Spleen (tissue), 11 donors: ENCODE data around the gene INTS1. TPM values are rescaled to one million over a fixed set of nuclear protein-coding genes. Genes with fewer than 3 reads are reported as not detected.

ENCODE experiments used
- DNase-seq: peaks from one replicate; pipeline ENCODE4 v3.0.0-alpha.2; 2020
- H3K27ac ChIP-seq, 8 donors: fragments of 200-600 bp; sonication (generic) in 7 of 8; 1 replicate in 4 of 8; 2 replicates in 4 of 8; pipeline versions ENCODE4 v1.5.0 to v1.8.0; 2016 to 2021; ENCODE audit warnings: inconsistent platforms in 4 of 8, mild to moderate bottlenecking in 4 of 8, moderate library complexity in 1 of 8
- H3K27me3 ChIP-seq, 7 donors: fragments of 200-600 bp; sonication (generic) in 6 of 7; replicated peaks in 1 of 7; 1 replicate in 4 of 7; 2 replicates in 3 of 7; pipeline versions ENCODE4 v1.5.0 to v1.8.0; 2016 to 2021; ENCODE audit warnings: inconsistent platforms in 3 of 7, mild to moderate bottlenecking in 1 of 7
- H3K36me3 ChIP-seq, 6 donors: fragments of 200-600 bp; sonication (generic) in 5 of 6; 1 replicate in 4 of 6; 2 replicates in 2 of 6; pipeline versions ENCODE4 v1.5.0 to v1.8.0; 2016 to 2021; ENCODE audit warnings: inconsistent platforms in 2 of 6
- H3K4me1 ChIP-seq, 6 donors: fragments of 200-600 bp; sonication (generic) in 5 of 6; 1 replicate in 3 of 6; 2 replicates in 3 of 6; pipeline versions ENCODE4 v1.5.0 to v1.8.0; 2016 to 2021; ENCODE audit warnings: inconsistent platforms in 3 of 6
- H3K4me3 ChIP-seq, 8 donors: fragments of 200-600 bp; sonication (generic) in 7 of 8; 1 replicate in 4 of 8; 2 replicates in 4 of 8; pipeline versions ENCODE4 v1.5.0 to v1.8.0; 2016 to 2021; ENCODE audit warnings: inconsistent platforms in 4 of 8, mild to moderate bottlenecking in 4 of 8, moderate library complexity in 2 of 8
- H3K9me3 ChIP-seq, 8 donors: fragments of 200-600 bp; sonication (generic) in 7 of 8; 1 replicate in 4 of 8; 2 replicates in 4 of 8; pipeline versions ENCODE4 v1.5.0 to v1.8.0; 2016 to 2021; ENCODE audit warnings: inconsistent platforms in 4 of 8
- CTCF ChIP-seq, 11 experiments: fragments of 200-600 bp in 7 of 11; fragments of 450-650 bp in 4 of 11; sonication (generic) in 4 of 11; IDR thresholded peaks in 8 of 11; conservative IDR thresholded peaks in 3 of 11; 1 replicate in 7 of 11; 2 replicates in 4 of 11; pipeline versions ENCODE4 v1.4.0 to v1.8.0; 2016 to 2021; ENCODE audit warnings: antibody characterized with exemption in 11 of 11, inconsistent platforms in 4 of 11, mild to moderate bottlenecking in 1 of 11
- POLR2A ChIP-seq, 3 donors: fragments of 450-650 bp; IDR thresholded peaks; one replicate each; pipeline ENCODE4 v1.5.1; 2017; ENCODE audit warnings: antibody characterized with exemption in 3 of 3, mild to moderate bottlenecking in 1 of 3
- POLR2AphosphoS5 ChIP-seq, 3 donors: sonication (generic); formaldehyde crosslinking; IDR thresholded peaks; one replicate each; pipeline ENCODE4 v1.5.1; 2017; ENCODE audit warnings: antibody characterized with exemption in 3 of 3
- WGBS, 5 donors: extraction: QIAGEN DNeasy Blood & Tissue Kit in 3 of 5; methylation state at CpG; one replicate each; pipeline versions ENCODE4 v1.1.5 to v1.1.7; 2013 to 2018; 5-methylcytosine and 5-hydroxymethylcytosine counted together
- intact Hi-C: fragments of 100-400 bp; cut with DNase I; formaldehyde crosslinking; loops from one replicate; pipeline ENCODE4 v1.15.0; 2023; ENCODE audit warnings: low total_unique reads
- polyA plus RNA-seq, 3 donors: library from polyadenylated mRNA; stranded (reverse); fragments of 200-250 nt; gene quantifications; one replicate each; pipeline ENCODE4 v1.2.1, GENCODE V29; 2013
- total RNA-seq, 7 donors: library from RNA; depleted of rRNA in 3 of 7; stranded (reverse); fragments of >200 nt in 3 of 7; fragmentation: NEBNext Ultra II Directional in 4 of 7; extraction: Animal tissue kit (Norgen Biotek cat#: 25700) in 4 of 7; gene quantifications; one replicate each; pipeline versions ENCODE4 v1.1.0 to v1.2.1, GENCODE V29; 2016 to 2021
- donor health status: healthy with polysubstance abuse.
- donor health status: DM: no; HTN: no; CAD: no; lungs with moderate emphysema.
- donor health status: DM: no; HTN: no; CAD: no.
- donor health status: Bipolar disorder and iron deficiency.
- donor health status: healthy.
- donor health status: DM: no; HTN: no; CAD: no.
- donor health status: DM: yes; HTN: yes; CAD: no.

Gene INTS1
- total and polyA plus RNA-seq, 10 donors = 47.3 to 126 (median 79.7) TPM

GRCh38 chr7:1459512-1459892 is 44.7 kb downstream of the INTS1 start:
- intact Hi-C loops = no loop called here
- H3K4me1 ChIP-seq = peaks cover 28 to 88% (median 73%) of the 10 kb centered on the region in 6 donors
- 0 to 2% (median 0%) methylated on average over 3 to 35 of the region's 35 CpGs for WGBS, 5 donors
- TF ChIP-seq POLR2AphosphoS5 (IDR thresholded peaks at IDR 0.05) (no peak), CTCF (IDR thresholded peaks at IDR 0.05 in 8 of 11, conservative IDR thresholded peaks at IDR 0.05 in 3 of 11) (peak in 1 of 11 experiments; percentile 24)
- peak overlapping the region; percentile 78 to 98 (median 86) for H3K4me3 ChIP-seq
- H3K27me3 ChIP-seq = no peaks in the 10 kb centered on the region
- peak overlapping the region in 7 of 8 donors; percentile 63 to 88 (median 85) for H3K27ac ChIP-seq
- no peaks in the 10 kb centered on the region for H3K36me3 ChIP-seq
- DNase-seq = peak; percentile 100
- H3K9me3 ChIP-seq = no peaks in the 10 kb centered on the region

- no peaks in the 10 kb centered on the region for H3K9me3 ChIP-seq
- peaks cover 28 to 94% (median 76%) of the 10 kb centered on the region in 6 donors for H3K4me1 ChIP-seq
- intact Hi-C loops = no loop called here
- H3K36me3 ChIP-seq = no peaks in the 10 kb centered on the region
- no peaks in the 10 kb centered on the region for H3K27me3 ChIP-seq
- TF ChIP-seq CTCF (IDR thresholded peaks at IDR 0.05 in 8 of 11, conservative IDR thresholded peaks at IDR 0.05 in 3 of 11) (no peak), POLR2AphosphoS5 (IDR thresholded peaks at IDR 0.05) (peak; percentile 93 to 96 (median 93)), POLR2A (IDR thresholded peaks at IDR 0.05) (peak in 2 of 3 donors; percentile 52 to 94)
- peak within 1 kb of the TSS; percentile 71 to 88 (median 84) for H3K27ac ChIP-seq
- peak; percentile 92 for DNase-seq
- 2 to 10% (median 3%) methylated on average over 11 to 69 of the region's 69 CpGs for WGBS, 5 donors
- H3K4me3 ChIP-seq = peak within 1 kb of the TSS; percentile 78 to 98 (median 86)
Observed at GRCh38 chr7:1458683-1459511, 45.3 kb downstream of the INTS1 start, which contains the start of gene MICALL2. Gene MICALL2 (minus strand): TSS chr7:1459470. CDS start chr7:1459326, 144 bp downstream.

- H3K36me3 ChIP-seq = no peaks in the 10 kb centered on the region
- WGBS, 5 donors = 21 to 53% (median 38%) methylated on average over 9 to 23 of the region's 23 CpGs
- peak overlapping the region; percentile 67 to 88 (median 84) for H3K27ac ChIP-seq
- intact Hi-C loops = no loop called here
- DNase-seq = no peak
- H3K27me3 ChIP-seq = no peaks in the 10 kb centered on the region
- TF ChIP-seq POLR2A (IDR thresholded peaks at IDR 0.05) (no peak), POLR2AphosphoS5 (IDR thresholded peaks at IDR 0.05) (peak in 1 of 3 donors; percentile 35)
- peak overlapping the region; percentile 78 to 98 (median 86) for H3K4me3 ChIP-seq
- peaks cover 28 to 96% (median 82%) of the 10 kb centered on the region in 6 donors for H3K4me1 ChIP-seq
- H3K9me3 ChIP-seq = no peaks in the 10 kb centered on the region
Observed at GRCh38 chr7:1457949-1458682, 46.1 kb downstream of the INTS1 start.

GRCh38 chr7:1457059-1457948 is 46.9 kb downstream of the INTS1 start:
- Histone ChIP-seq H3K36me3 (no peaks in the 10 kb centered on the region), H3K27ac (peak overlapping the region in 5 of 8 donors; percentile 84 to 88 (median 86)), H3K4me3 (peak overlapping the region; percentile 78 to 98 (median 86)), H3K4me1 (peaks cover 26 to 96% (median 82%) of the 10 kb centered on the region in 6 donors), H3K27me3 (no peaks in the 10 kb centered on the region), H3K9me3 (no peaks in the 10 kb centered on the region)
- no peak for TF ChIP-seq POLR2A (IDR thresholded peaks at IDR 0.05)
- TF ChIP-seq CTCF (IDR thresholded peaks at IDR 0.05 in 8 of 11, conservative IDR thresholded peaks at IDR 0.05 in 3 of 11) = no peak
- TF ChIP-seq POLR2AphosphoS5 (IDR thresholded peaks at IDR 0.05) = no peak
- intact Hi-C loops = no loop called here
- 24 to 59% (median 39%) methylated on average over 10 to 18 of the region's 18 CpGs for WGBS, 5 donors
- no peak for DNase-seq
